Activated T-helper 1 cell treated with anti-CD3 and anti-CD28 coated beads, Interleukin-2, amount 50 U/mL, for 16 hours (primary cell): ENCODE measurements around the gene FAM240A.

ENCODE experiments used
- DNase-seq, 2 donors: peaks; one replicate each; pipeline ENCODE4 v3.0.0-alpha.2; 2020; ENCODE audit warnings: low read depth in 1 of 2, low spot score in 1 of 2

The FAM240A gene

GRCh38 chr3:46661776-46662766 lies 49.7 kb downstream of the FAM240A start:
- DNase-seq, result no peak

GRCh38 chr3:46662771-46663551 lies 50.6 kb downstream of the FAM240A start:
- no peak for DNase-seq

GRCh38 chr3:46663591-46664135 lies 51.3 kb downstream of the FAM240A start:
- DNase-seq, result no peak

DNA sequence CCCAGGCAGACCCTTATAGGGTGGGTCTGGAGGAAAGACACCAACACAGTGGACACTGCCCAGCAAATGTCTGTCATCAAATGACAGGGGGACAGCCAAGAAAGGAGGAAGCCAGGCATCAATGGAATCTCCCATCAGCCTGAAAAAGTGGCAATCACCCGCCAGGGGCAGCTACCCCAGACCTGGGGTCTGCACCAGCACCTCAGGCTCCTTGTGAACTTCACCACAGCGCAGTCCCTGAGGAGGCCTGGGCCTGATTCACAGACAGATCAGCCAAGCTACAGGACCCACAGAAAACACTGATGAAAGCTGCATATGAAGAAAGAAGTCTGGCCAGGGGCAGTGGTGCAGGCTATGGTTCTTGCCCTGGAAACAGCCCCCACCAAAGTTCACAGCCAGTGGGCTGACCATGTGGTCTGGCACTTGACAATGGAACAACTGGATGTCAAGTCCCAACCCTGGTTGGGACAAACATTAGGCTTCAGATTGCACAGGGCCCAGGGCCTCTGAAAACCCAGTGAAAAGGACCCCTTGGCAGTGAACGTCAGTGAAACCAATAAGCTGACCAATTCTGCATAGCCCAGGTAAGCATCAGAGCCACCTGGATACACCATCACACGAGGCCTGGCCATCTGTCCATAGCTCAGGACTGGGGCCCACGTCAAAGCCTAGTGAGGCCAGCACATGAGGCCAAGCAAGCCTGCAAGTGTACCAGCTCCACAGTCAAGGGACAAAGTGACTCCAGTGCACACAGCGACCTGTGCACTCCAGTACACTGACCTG lies 52.1 kb downstream of the FAM240A start:
- no peak for DNase-seq

- DNase-seq, result no peak
Observed at GRCh38 chr3:46664971-46665762, 52.8 kb downstream of the FAM240A start.

DNA sequence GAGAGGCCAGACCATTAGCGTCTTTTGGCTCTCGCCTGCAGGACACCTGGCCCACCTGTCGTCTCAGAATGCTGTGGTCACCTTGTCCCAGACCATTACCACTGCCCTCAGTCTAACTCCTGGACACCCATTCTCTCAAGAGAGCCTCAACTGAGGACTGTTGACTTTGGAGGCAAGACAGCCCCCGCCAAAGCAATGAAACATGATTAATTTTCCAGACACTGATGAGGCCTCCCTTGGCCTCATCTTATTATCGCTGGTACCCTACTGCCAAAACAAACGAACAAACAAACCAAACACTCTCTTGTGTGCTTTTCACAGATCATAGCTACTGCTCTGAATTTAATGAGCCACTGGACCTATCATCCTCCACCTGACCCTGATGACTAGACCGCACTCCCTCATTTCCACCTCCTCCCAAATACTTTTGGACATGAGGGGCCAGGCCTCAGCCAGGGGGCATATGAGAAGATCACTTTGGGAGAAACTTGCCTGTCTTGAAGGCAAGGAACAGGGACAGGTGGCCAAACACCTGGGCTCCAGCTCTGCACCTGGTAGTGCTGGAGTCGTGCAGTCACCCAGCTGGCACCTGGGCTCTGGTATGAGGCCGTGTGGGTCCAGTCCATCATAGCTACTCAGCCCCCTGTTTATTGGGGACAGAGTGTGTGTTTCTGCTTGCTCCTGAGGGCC lies 53.6 kb downstream of the FAM240A start:
- DNase-seq, result no peak

DNA sequence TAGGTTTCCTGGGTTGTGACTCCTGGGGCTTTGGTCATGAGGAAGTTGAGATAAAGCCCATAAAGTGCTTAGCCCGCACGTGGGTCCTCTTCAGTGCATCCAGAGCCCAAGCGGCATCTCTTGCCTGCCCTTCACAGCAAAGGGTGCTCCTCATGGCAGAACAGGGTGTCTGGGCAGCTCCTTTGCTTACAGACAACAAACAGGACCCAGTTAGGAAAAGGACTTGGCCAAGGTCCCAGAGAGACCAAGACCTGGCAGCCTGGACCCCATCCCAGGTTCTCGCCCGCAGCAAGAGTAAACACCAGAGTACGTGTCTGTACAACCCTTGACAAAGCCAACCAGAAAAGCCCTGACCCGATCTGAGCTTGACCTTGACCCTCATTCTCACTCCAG lies 54.1 kb downstream of the FAM240A start:
- DNase-seq, result no peak

DNA sequence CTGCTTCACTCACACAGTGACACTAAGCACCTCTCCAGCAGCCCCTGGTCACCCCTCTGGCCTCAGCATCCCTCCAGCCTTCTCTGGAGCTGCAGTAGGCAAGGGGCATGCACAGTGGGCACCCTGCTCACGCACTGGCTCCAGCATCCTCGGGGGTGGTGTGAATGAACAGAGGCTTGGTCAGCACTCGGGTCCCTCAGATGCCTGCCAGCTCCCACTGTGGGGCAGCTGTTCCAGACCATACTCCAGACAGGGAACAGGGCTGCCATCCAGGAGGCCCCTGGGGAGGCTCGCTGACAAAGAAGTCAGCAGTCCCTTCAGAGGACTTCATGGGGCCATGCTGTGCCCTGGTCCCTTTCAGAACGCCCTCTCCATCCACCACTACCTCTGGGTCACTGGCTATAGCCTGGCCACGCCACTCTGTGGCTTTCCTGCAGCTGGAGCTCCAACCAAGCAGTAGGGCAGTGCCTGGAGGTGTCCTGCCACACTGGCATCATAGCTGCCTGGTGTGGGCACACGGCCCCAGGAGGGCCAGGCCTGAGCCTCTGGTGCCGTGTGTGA lies 54.8 kb downstream of the FAM240A start:
- DNase-seq, result no peak

- no peak for DNase-seq
Observed at GRCh38 chr3:46667657-46668056, 55.3 kb downstream of the FAM240A start.

GRCh38 chr3:46668116-46668515 lies 55.8 kb downstream of the FAM240A start:
- no peak for DNase-seq

DNA sequence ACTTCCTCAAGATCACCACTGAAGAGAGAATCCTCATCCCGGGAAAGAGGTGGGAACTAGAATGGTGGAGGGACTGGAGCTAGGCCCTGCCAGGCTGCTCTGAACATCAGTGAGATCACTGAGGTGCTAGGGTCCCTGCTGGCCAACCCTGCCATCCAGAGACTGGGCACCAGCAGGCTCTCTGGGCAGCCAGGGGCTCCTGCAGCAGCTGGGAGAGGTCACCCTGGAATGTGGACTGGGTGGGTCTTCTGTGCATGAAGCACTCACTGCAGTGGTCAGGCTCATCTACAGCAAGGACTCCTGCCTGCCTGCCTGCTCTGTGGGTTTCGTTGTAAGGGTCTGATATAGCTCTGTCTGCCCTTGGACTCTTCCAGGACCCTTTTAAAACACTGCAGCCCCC lies 56.3 kb downstream of the FAM240A start:
- DNase-seq, result peak in 1 of 2 donors; percentile 2

DNA sequence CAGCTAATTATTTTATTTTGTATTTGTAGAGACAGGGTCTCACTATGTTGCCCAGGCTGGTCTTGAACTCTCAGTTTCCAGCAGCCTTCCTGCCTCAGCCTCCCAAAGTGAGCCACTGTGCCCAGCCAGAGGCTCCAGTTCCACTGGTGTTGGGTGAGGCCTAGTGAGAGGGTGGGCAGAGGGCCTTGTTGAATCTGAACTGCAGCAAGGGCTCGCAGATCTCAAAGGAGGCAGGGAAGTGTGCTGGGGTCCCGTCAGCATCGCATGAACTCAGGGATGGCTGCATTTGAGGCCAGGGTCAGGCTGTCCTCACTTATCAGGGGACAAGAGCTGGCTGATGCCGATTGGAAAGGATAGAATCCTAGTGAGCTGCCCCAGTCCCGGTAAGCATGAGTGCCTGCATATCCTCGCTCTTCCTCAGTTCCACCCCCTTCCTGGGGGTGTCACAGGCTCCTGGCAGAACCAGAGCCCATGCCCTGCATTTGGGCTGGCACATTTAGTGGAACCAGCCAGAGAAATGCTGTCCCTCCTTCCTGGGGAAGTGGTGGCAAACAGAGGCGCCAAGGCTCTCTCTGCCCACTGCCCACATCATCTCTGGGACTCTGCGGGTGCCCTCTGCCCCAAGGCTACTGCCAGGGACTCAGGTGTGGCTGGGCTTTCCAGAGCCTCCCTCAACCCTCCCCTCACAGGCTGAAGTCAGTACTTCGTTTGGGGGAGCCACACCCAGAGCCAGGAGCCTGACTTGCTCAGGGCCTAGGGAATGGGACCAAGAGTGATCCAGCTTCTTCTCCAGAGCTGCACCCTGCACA lies 57.1 kb downstream of the FAM240A start:
- DNase-seq, result no peak

- no peak for DNase-seq
Observed at GRCh38 chr3:46670000-46670890, 57.9 kb downstream of the FAM240A start.

DNA sequence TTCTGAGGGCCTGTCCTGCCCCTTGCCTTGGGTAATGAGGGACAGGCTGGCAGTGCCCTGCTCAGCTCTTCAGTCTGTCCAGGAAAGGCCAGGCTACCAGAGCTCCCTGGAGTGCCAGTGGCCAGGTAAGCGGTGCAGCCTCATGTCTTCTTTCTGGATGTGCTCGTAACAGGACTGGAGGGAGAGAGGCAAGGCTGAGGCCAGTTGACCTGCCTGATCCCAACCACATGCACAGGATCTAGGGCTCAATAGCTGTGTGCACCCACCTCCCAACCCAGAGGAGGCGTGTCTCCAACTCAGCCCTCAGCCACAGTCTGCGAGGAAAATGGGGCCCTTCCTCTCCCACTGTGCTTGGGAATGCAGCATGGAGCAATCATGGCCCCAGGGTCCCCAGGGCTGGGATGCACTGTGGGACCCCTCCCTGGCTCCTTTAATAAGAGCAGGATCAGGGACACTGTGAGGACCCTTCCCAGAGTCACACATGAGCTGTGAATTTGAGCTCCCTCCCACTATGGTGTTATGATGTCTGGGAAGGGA lies 58.6 kb downstream of the FAM240A start:
- DNase-seq, result no peak

- no peak for DNase-seq
Observed at GRCh38 chr3:46671541-46672348, 59.4 kb downstream of the FAM240A start.

DNA sequence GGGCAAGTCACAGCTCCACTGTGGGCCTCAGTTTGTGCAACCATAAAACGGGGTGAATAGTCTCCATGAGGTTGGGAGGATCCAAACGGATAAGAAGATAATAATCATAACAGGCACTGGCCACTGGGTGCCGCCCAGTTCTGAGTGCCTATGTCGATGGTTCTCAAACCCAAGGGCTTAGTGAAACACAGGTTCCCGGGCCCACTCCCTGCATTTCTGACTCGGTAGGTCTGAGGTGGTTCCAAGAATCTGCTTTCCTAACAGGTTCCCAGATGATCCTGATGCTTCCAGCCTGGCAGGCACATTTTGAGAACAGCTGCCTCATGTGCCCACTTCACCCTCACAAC lies 60.0 kb downstream of the FAM240A start:
- DNase-seq, result no peak
